ENCODE data around the gene PIK3R4. TPM values are rescaled to one million over a fixed set of nuclear protein-coding genes. Genes with fewer than 3 reads are reported as not detected.
A peak's percentile ranks its signal among the peaks of the same experiment; 100 is the strongest.

The PIK3R4 gene
- total RNA-seq, 1 donor from 2014 or later: 33.7 TPM

DNA sequence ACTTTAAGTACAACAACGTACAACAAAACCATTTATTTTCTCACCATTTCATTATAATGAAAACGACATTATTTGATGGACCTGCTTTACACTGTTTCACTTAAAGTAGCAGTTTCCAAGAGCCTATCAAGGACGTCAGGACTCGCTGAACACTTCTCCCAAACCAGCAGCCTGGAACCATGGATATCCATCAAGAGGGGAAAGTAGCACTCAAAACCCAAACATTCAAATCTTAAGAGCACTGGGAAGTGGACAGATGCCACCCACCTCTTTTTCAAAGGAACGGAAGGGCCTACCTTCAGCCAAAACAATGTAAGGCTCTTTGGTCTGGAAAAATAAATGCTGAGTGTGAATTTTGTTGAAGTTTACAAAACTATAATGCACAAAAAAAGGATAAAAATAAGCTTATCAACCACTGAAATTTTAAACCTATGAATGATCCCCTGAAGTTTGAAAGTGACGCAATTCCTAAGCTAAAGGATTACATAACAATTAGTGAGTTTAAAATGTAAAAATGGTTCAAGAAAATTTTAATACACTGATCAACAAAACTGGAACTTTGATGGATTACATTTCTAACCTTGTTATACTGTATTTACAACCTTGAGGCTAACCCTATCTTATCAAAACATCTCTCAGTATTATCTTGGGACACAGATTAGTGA is 4.6 kb downstream of the PIK3R4 start:
- no peak for DNase-seq

DNA sequence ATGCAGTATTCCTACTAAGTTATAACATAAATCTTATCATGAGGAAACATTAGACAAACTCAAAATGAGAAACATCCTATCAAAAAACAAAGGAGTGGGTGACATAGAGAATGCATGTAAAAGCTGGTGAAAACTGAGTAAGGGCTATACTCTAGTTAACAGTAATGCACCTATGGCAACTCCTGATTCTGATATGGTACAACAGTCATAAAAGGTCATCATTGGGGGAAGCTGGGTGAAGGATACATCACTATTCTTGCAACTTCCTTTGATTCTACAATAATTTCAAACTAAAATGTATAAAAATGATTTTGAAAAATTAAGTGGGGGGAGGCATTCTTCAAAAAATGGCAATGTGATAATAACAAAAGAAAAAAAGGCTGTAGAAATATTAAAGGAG is 6.8 kb downstream of the PIK3R4 start:
- no peak for DNase-seq

DNA sequence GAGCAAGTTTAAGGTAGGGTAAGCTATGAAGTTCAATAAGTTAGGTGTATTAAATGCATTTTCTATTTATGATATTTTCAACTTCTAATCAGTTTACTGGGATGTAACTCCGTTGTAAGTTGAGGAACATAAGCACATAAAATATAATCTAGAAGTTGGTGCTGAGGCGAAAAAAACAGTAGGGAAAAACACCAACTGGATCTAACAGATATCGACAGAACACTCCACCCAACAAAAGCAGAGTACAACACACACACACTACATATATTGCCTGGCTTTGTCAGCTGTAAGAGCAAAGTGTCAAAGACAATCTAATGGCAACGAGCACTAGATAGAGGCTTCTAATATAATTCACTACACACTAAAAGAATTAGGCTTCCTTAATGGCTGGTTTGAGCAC is 8.4 kb downstream of the PIK3R4 start:
- DNase-seq: no peak

DNA sequence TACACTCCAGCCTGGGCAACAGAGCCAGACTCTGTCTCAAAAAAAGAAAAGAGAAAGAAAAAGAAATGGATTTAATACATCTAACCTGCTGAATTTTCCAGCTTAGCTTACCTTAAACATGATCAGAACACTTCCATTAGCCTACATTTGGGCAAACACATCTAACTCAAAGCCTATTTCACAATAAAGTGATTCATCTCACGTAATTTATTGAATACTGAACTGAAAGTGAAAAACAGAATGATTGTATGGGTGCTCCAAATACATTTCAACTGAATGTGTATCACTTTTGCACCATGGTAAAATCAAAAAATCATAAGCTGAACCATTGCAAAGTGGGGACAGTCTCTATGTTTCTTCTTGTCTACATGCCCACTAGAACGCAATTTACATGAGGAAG is 9.0 kb downstream of the PIK3R4 start:
- DNase-seq: no peak

DNA sequence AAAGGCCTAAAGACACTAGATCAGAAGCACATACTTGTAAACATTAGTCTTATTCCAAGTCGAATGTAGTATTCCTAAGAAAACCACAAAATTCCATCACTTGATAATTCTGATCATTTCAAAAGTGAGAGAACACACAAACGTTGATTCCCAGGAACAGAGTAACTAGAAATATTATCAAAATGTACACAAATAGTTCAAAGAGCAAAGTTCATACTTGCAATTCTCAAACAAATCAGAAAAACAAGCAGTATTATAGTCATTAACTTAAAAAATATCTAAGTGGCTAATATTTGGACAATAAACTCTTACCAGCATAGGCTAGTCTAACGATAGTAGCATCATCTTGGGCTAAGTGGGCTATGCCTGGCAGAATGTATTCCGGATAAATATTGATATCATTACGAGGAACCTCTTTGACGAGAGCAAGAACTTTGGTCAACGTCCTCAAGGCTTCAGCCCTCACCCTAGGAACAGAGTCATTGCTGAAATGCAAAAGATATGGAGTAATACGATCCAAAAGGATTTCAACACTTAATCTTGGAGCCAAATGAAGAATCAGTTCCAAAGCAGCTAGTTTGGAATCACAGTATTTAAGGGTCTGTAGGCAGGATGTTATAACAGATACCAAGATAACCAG is 13.3 kb downstream of the PIK3R4 start:
- DNase-seq: no peak

DNA sequence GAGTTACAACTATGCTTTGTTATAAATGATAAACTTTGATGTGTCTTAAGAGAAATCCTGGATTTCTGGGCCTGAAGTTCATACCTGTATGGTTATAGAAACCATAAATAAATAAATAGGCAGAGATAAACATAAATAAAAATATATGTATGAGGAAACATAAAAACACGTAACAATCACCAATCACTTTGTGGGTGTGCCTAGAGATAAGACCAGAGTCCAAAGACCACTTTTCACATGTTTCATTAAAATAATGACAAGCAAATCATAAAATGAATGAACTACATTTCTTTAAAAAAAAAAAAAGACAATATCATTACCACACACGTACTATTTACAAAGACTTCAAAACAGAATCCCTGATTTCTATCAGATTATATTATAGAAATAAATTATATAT is 14.1 kb downstream of the PIK3R4 start:
- DNase-seq: no peak

DNA sequence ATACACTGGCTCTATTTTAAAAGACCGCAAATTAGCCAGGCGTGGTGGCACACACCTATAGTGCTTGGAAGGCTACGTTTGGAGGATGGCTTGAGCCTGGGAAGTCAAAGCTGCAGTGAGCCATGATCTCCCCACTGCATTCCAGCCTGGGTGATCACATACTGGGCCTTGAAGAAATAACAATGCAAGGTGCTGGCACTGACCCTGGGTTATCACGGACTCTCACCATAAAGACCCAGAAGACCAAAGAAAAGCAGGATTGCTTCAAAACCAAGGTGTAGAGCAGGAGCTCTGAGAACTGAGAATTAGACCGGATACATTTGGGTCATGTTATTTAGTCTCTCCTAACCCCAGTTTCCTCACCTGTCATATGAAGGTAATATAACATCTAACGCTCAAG is 14.8 kb downstream of the PIK3R4 start:
- no peak for DNase-seq

DNA sequence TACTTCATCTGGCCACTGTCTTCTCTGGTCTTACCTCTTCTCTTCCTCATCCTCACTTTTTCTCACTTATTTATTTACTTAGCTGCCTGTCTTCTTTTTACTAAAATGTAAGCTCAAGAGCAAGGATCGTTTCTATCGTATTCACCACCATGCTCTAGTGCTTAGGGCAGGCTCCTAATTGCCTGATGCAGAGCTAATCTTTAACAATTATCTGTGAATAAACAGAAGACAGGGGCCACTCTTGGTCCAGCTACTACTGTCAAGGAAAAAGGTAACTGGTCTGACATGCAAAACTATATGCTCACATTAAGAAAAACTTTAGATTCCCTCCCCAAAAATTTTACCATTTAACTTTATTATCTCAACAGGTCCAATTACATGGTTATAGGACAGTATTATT is 17.5 kb downstream of the PIK3R4 start:
- no peak for DNase-seq

DNA sequence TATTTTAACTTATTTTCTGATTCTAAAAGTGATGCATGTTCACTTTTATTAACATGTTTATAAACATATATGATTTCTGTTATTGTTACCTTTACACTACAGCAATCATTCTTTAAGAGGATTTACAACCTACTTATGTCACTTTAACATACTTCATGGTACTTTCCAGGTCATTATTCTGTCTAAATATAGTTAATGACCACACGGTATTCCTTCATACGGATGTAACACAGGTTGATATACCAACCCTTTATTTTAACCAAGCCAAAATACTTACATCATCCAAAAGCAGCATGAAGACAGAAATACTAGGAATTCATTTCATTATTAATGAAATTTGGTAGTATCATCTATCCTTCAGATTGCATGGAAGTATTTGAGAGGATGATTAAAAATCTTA is 18.6 kb downstream of the PIK3R4 start:
- no peak for DNase-seq

DNA sequence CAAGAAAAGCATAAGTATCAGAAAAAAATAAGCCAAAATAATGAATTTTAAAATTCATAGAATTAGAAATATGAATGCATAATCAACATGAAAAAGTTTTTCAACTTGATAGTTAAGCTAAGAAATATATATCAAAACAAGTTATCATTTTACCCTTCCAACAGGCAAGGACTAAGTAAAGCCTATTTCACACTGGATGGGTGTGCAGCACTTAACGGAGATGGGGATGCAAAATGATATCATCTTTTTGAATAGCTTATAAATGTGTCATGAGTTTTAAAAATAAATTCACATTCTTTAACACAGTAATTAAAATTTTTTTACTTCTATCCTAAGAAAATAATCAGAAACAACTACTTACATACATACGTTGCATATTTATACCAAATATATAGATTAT is 20.9 kb downstream of the PIK3R4 start:
- DNase-seq: no peak

DNA sequence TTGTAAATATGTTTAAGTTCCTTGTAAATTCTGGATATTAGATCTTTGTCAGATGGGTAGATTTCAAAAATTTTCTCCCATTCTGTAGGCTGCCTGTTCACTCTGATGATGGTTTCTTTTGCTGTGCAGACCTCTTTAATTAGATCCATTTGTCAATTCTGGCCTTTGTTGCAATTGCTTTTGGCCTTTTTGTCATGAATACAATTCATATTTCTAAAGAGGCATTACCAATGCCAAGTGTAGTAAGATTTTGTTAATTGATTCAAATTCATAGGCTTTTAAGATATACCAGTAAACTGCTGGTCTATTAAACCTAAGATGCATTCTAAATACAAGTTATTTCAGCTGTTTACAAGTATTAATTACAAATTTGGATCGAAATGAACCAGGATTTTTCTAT is 31.0 kb downstream of the PIK3R4 start:
- DNase-seq: no peak

DNA sequence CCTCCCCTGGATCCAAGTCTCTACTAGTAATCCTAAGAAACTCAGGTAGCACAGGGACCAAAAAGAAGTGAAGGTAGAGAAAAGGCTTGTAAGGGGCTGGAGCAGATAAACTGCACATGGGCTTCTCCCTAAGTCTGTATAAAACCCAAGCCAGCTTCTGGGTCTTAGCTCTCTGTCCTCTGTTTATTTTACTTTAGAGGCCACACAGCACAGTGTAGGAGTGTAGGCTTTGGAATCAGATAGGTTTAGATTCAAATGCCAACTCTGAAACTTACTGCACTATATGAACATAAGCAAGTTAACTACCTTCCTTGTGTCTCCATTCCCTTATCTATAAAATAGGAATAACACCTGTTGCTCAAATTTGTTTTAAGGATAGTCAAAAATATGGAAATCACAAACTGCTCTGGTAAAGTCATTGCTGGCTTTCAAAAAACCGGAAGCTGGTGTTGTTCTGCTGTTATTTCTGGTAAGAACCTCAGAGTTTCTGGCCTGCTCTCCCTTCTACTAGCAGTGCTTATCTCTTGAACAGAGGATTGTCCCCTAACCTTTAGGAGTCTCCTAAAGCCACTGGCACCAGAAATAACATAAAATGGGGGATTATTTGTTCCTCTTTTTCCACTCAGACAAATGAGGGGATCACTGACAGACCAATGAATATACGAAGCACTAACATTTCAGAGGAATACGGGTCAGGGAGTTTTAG is 33.8 kb downstream of the PIK3R4 start:
- DNase-seq: no peak

DNA sequence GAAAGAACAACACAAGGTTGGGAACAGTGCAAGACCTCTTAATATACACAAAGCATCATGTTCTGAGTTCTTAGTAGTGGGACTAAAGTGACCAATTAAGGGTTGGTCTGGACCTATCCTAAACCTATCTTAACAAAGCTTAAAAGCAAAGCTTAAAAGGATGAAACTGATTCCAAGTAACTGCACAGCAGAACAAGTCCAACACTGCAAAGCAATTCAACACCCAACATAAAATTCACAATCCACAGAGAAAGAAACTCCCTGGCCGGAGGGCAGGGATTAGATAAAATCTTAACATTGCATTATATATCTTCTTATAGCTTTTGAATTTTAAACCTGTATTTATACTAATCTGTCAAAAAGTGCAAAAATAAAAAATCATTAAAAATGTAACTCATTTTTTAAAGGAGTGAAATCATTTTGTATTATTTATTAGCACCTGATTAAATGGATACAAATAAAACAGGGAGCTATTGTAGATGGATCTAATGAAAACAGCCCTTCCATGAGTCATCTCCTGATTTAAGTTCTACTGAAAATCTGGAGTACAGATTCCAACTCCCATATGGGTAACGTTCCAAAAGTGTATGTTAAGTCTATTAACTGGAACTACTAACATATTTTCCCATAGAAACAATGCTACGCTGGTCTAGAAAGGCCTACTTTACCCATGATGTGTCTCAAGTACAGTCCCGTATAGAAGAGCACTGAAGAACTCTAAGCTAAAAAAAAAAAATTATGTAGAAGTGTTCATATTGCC is 34.9 kb downstream of the PIK3R4 start:
- peak; percentile 44 for DNase-seq

DNA sequence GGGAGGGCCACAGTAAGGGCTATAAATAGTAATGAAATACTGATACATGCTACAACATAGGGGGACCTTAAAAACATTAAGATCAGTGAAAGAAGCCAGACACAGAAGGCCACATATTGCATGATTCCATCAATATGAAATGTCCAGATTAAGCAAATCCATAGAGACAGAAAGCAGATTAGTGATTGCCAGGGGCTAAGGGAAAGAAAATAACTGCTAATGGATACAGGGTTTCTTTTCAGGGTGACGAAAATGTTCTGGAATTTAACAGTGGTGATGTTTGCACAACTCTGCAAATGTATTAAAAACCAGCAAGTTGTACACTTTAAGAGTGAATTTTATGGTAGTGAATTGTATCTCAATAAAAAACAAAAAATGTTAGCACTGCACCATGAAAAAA is 37.0 kb downstream of the PIK3R4 start:
- no peak for DNase-seq

DNA sequence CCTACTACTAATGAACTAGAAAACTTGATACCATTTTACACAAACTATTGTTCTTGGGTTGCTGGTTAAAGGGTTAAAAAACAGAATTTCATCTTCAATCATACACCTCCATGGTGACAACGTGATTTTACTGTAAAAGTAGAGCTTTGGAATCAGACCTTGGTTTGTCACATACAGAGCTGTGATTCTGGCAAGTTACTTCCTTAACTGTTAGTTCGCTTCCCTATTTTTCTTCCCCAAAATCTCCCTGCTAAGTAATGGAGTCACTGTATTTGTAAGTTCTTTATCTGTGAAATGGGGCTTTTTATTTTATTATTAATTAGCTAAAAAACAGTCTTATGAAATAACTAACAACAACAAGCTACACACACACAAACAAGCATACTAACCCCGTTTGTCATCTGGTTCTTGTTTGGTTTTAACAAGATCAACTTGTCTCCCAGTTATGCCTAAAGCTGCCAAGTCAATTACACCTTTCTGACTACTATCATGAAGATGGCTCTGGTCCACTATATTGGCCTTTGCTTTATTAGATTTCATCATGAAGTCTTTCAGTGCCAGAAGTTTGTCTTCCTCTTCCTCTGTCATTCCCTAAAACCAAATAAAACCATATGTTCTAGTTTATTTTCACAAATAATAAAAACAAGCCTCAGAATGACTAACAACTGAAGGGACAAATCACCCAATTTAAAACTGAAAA is 38.6 kb downstream of the PIK3R4 start:
- no peak for DNase-seq

DNA sequence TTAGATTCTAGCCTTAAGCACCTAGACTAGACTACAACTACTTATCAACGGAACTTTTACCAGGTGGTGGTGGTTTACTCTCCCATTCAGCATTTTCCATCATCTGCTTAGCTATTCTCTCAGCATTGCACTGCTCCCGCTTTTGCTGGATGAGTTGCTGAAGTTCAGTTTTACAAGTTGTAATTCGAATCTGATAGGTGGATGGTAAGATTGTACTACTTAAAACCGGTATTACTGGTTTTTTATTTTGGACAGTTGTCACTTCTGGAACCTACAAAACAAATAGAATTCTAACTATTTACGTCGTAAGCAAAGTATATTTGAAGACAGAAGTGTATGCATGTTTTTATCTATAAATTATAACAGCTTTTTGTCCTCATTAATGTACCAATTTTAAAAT is 41.1 kb downstream of the PIK3R4 start:
- no peak for DNase-seq

DNA sequence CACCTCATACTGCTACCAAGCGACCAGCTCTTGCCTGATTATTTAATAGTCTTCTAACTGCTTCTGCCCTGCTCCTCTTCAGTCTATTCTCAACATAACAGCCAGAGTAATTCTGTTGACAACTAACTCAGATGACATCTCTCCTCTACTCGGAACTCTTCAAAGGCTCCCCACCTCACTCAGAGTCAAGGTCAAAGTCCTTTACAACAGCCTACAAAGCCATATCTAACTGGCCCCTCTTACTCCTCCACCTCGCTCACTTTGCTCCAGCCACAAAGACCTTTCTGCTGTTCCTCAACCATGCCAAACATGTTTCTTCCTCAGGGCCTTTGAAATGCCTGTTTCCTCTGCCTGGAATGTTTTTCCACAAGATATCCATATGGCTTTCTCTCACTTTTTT is 43.6 kb downstream of the PIK3R4 start:
- DNase-seq: no peak

DNA sequence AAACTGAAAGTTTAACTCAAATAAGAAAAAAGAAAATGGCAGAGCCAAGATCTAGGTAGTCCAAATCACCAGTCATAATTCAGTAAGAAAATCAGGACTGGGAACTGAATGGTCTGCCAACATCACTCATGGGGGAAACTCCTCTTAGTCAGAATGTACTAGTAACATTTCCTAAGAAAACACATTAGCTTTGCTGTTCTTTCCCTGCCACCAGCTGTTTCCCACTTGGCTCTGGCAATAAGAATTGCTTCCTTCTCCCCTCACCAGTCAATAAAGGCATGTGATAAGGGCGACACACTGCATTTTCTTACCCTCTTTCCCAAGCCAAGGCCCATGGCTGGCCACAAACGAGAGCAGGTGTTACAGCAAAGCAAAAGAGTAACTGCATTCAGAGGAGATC is 46.1 kb downstream of the PIK3R4 start:
- DNase-seq: peak; percentile 98

DNA sequence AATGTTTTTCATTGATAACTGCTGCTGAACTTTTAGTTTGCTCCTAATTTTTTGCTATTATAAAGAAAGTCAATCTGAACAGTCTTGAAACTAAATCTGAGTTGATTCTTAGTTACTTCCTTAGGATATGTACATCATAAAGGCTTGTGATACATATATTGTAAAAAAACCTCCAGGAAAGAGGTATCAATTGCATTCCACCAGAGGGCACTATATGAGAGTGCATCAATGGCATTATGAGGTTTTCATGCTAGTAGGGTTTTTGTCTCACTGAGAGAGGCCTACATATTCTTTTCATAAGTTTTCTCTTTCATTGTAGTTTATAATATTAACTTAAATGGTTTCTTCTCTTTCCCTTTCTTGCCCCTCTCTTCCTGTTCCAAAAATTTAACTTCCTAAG is 46.9 kb downstream of the PIK3R4 start:
- peak; percentile 52 for DNase-seq

DNA sequence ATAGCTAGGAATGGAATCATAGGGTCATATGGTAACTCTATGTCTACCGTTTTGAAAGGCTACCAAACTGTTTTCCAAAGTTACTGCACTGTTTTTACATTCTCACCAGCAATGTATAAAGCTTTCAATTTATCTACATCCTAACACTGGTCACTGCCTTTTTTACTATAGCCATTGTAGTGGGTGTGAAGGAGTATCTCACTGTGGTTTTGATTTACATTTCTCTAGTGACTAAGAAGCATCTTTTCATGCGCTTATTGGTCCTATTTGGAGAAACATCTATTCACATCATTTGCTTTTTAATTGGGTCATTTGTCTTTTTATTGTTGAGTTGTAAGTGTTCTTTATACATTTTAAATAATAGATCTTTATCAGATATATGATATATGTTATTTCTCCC is 53.3 kb downstream of the PIK3R4 start:
- DNase-seq: no peak

DNA sequence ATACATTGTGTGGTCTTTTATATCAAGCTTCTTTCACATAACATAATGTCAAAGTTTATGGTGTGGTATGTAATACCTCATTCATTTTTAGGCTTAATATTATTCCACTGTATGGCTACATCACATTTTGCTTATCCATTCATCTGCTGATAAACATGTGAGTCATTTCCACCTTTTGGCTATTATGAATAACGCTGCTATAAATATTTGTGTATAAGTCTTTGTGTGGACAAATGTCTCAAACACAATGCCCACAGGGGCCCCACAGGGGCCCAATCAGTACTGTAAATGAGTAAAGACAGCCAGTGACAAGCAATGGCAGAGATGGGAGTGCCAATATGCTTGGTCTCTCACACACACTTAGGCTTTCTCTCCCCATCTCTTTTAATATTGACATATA is 54.2 kb downstream of the PIK3R4 start:
- DNase-seq: peak; percentile 89

DNA sequence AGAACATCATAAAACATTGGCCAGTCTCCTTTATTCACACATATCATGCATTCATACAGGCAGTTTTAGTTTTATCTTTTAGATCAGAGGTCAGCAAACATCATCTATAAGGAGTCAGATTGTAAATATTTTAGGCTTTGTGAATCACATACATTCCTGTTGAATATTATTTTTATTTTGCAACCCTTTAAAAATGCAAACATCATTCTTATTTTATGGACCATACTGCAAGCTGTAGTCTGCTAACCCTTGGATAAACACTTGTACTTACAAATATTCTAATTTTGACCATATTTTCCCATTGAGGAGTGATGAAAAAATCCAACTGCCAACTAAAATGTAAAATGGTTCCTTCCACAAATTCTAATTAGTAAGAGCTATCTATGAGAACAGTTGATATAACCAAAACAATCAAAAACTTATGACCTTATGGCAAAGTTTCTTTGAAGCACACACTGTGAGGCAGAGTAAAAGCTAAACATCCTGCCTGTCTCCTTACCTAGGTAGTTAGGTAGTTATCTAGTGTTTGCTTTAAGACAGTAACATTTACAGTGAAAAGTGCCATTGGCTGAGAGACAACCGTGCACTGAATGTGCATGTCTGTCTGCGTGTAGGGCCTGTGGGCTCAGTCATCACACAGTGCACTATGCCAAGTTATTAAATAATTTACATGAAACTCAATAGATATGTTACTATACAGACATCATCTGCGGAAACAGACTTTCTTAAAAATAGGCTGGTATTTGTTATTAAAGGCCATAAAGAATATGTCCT is 57.7 kb downstream of the PIK3R4 start:
- DNase-seq: no peak

All from dermis blood vessel endothelial cell (primary cell).